Type B pancreatic cell (in vitro differentiated cells): Measurements from ENCODE around the gene ARFRP1. TPM values are rescaled to one million over a fixed set of nuclear protein-coding genes. Genes with fewer than 3 reads are reported as not detected.

Experiments used
- DNase-seq: peaks from one replicate; pipeline ENCODE4 v3.0.0; 2021; ENCODE audit warnings: mixed read lengths; ENCODE audit not compliant: unreplicated experiment; ENCODE audit errors: extremely low spot score
- H3K27ac Mint-ChIP-seq: 2 replicates; pipeline ENCODE4 v1.8.0; 2021; ENCODE audit warnings: mild to moderate bottlenecking, mixed read lengths
- H3K27me3 Mint-ChIP-seq: 2 replicates; pipeline ENCODE4 v1.8.0; 2021; ENCODE audit warnings: mixed read lengths
- H3K36me3 Mint-ChIP-seq: 2 replicates; pipeline ENCODE4 v1.8.0; 2021; ENCODE audit warnings: mixed read lengths
- H3K4me1 Mint-ChIP-seq: one replicate; pipeline ENCODE4 v1.8.0; 2021; ENCODE audit warnings: mixed read lengths; ENCODE audit not compliant: unreplicated experiment
- H3K4me3 Mint-ChIP-seq: 2 replicates; pipeline ENCODE4 v1.8.0; 2021; ENCODE audit warnings: mild to moderate bottlenecking, mixed read lengths
- H3K9me3 Mint-ChIP-seq: 2 replicates; pipeline ENCODE4 v1.8.0; 2021; ENCODE audit warnings: mixed read lengths
- total RNA-seq: library from RNA; stranded (reverse); gene quantifications from 2 replicates; pipeline ENCODE4 v1.2.1, GENCODE V29; 2021; ENCODE audit warnings: low replicate concordance
- TF ChIP-seq, protein P1 (sequence below): fragments of 200-600 bp; sonication (generic); conservative IDR thresholded peaks from 2 replicates; pipeline ENCODE4 v1.5.0; 2021; ENCODE audit warnings: antibody characterized with exemption, mild to moderate bottlenecking

The ARFRP1 gene
- total RNA-seq, 1 donor from 2014 or later, result 45.0 TPM

DNA sequence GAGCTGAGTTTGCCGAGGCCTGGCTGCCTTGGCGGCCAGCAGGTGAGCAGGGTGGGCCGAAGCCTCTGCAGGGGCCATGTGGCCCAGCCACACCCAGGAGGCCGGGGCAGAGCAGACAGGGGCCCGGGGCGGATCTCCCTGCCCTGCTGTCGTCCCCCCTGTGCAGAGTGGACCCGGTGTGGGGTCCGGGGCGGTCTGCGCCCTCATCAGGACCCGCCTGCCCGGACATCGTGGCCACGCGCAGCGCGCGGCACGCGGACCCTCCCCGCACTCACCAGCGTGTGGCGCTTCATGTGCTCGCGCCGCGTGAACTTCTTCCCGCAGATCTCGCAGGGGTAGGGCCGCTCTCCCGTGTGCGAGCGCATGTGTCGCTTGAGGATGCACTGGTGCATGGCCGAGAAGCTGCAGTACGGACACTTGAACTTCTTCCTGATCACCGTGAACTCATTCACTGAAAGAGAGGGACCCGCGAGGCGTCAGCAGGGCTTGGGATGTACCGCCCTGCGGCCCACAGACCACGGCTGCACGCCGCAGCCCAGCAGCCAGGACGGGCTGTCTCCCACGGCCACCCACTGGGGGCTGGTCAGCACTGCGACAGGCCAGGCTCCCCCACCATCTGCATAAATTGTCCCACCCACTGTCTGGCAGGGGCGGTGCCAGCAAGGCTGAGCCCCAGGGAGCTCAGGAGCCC lies 44.8 kb upstream of the ARFRP1 start:
- no peaks in the 10 kb centered on the region for H3K36me3 Mint-ChIP-seq
- H3K4me1 Mint-ChIP-seq, result no peaks in the 10 kb centered on the region
- H3K27me3 Mint-ChIP-seq, result no peaks in the 10 kb centered on the region
- no peak overlapping the region for H3K27ac Mint-ChIP-seq
- TF ChIP-seq, protein P1, sequence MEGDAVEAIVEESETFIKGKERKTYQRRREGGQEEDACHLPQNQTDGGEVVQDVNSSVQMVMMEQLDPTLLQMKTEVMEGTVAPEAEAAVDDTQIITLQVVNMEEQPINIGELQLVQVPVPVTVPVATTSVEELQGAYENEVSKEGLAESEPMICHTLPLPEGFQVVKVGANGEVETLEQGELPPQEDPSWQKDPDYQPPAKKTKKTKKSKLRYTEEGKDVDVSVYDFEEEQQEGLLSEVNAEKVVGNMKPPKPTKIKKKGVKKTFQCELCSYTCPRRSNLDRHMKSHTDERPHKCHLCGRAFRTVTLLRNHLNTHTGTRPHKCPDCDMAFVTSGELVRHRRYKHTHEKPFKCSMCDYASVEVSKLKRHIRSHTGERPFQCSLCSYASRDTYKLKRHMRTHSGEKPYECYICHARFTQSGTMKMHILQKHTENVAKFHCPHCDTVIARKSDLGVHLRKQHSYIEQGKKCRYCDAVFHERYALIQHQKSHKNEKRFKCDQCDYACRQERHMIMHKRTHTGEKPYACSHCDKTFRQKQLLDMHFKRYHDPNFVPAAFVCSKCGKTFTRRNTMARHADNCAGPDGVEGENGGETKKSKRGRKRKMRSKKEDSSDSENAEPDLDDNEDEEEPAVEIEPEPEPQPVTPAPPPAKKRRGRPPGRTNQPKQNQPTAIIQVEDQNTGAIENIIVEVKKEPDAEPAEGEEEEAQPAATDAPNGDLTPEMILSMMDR, result no peak
- no peak overlapping the region for H3K4me3 Mint-ChIP-seq
- no peak for DNase-seq
- no peaks in the 10 kb centered on the region for H3K9me3 Mint-ChIP-seq

DNA sequence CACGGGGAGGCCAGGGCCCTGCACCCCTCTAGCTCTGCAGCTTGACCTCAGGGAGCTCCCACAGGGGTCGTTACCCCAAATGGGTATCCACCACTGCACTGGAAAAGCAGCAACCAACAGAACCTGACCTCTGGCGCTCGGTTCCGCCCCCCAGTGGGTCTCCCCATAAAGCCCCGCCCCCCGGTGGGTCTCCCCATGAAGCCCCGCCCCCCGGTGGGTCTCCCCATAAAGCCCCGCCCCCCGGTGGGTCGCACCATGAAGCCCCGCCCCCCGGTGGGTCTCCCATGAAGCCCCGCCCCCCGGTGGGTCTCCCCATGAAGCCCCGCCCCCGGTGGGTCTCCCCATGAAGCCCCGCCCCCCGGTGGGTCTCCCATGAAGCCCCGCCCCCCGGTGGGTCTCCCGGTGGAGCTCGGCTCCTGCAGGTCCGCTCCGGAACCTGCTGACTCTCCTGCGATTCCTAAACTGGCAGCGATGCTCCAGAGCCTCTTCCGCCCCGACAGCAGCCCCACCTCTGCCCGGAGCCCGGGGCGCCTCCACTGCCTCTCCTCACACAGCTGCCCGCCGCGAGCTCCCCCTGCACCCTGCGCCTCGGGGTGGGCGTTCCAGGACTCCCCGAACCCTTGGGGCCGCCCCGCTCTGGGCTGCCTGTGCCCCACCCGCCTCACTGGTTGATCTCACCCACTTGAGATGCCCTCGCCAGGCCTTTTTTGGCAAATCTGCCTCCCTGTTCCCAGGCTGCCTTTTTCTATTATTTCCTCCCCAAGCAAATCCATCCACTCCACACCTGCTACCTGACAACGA lies 43.9 kb upstream of the ARFRP1 start:
- TF ChIP-seq, protein P1, result no peak
- Mint-ChIP-seq H3K36me3 (no peaks in the 10 kb centered on the region), H3K9me3 (no peaks in the 10 kb centered on the region), H3K4me3 (no peak overlapping the region), H3K27ac (no peak overlapping the region), H3K27me3 (no peaks in the 10 kb centered on the region), H3K4me1 (no peaks in the 10 kb centered on the region)
- DNase-seq, result no peak

DNA sequence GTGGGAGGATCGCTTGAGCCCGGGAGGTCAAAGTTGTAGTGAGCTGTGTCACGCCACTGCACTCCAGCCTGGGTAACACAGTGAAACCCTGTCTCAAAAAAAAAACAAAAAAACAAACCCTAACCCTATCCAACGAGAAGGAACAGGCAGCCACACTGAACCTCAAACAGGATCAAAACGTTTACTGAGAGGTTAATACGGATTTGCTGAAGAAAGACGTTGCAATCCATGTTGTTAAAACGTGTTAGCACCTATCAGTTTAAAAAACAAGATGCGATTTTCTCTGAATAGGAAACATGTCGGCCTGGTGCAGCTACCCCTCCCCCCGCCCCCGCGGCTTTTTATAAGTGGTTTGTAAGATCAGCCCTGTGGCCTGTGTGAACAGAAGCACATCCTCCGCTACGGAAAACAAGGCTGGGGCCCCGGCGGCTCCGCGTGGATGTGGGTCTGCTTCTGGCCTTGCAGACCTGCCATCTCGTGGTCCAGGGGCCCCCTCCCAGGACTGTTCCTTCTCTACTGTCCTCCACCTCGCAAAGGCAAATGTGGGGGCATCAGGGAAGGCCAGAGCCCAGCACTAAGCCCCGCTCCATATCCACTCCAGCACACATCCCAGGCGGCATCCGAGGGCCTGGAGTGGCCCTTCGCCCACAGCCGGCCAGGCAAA lies 43.2 kb upstream of the ARFRP1 start:
- no peak overlapping the region for H3K4me3 Mint-ChIP-seq
- TF ChIP-seq, protein P1, result no peak
- no peaks in the 10 kb centered on the region for H3K27me3 Mint-ChIP-seq
- H3K36me3 Mint-ChIP-seq, result no peaks in the 10 kb centered on the region
- H3K27ac Mint-ChIP-seq, result no peak overlapping the region
- DNase-seq, result no peak
- H3K9me3 Mint-ChIP-seq, result no peaks in the 10 kb centered on the region
- no peaks in the 10 kb centered on the region for H3K4me1 Mint-ChIP-seq

DNA sequence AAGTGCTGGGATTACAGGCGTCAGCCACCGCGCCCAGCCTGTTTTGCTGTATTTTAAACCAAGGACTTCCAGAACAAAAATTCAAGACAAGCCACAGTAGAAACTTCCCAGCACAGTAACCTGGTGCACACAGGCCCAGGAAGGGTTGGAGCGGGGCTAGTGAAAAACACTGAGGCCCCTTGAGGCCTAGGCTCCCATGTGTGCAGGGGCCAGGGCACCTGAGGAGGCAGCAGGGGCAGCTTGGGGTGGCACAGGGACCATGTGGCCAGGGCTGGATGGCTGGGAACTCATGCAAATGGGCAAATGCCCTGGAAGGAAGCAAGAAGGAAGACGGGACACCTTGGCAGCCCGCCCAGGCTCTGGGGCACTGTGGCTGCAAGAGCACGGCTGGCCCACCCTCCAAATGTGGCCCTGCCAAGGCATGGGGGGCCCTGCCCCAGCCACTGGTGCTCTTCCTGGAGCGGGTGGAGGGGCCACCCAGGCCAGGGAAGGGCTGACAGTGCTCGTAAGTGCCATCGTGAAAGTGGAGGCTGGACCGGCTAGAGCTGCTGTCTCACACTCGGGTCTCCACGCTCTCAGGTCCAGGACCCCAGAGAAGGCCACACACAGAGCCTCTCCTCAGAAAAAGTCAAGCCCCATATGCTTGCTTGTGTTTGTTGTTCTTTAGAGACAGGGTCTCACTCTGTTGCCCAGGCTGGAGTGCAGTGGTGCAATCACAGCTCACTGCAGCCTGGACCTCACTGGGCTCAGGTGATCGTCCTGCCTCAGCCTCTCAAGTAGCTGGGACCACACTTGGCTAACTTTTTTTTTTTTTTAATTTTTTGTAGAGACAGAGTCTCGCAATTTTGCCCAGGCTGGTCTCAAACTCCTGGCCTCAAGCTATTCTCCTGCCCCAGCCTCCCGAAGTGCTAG lies 42.1 kb upstream of the ARFRP1 start:
- Mint-ChIP-seq H3K4me3 (no peak overlapping the region), H3K9me3 (no peaks in the 10 kb centered on the region), H3K27ac (no peak overlapping the region), H3K4me1 (peaks cover 3% of the 10 kb centered on the region), H3K27me3 (no peaks in the 10 kb centered on the region), H3K36me3 (no peaks in the 10 kb centered on the region)
- DNase-seq, result no peak
- TF ChIP-seq, protein P1, result no peak

DNA sequence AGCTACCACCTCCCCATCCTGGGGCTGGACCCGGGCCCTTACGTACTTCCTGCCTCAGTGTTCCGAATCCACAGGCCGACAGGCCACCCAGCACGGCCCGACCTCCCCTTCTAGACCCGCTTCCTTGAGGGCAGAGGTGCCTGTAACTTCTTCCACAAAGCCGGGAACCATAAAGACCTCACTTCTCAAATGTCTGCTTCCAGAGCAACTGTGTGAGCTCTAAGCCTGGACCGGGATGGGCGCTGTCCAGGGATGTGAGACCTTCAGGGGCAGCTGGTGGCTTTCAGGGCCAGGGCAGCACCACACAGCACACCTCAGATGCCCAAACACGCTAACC lies 41.1 kb upstream of the ARFRP1 start:
- no peak for DNase-seq
- TF ChIP-seq, protein P1, result no peak
- no peak overlapping the region for H3K27ac Mint-ChIP-seq

More for the DNA sequence above, 41.1 kb upstream of the ARFRP1 start:
- Mint-ChIP-seq H3K4me3 (no peak overlapping the region), H3K27me3 (no peaks in the 10 kb centered on the region), H3K9me3 (no peaks in the 10 kb centered on the region), H3K36me3 (no peaks in the 10 kb centered on the region), H3K4me1 (peaks cover 3% of the 10 kb centered on the region)
